ENCODE data around the gene KRTAP12-4. TPM values are rescaled to one million over a fixed set of nuclear protein-coding genes. Genes with fewer than 3 reads are reported as not detected.
"Not testable (repeated sequence)": the region's sequence is repeated elsewhere in the genome, so short reads cannot be mapped to it uniquely, and the experiment has no call there.

KRTAP12-4 gene
- total RNA-seq, 2 experiments from 2014 or later, result not detected

GRCh38 chr21:44627181-44627822 lies 27.2 kb downstream of the KRTAP12-4 start:
- H3K27ac Mint-ChIP-seq, DNase-seq, CTCF ChIA-PET, POLR2A ChIA-PET, H3K4me3 Mint-ChIP-seq: not testable (repeated sequence)
- Mint-ChIP-seq H3K36me3 (ENCODE audit: low read depth) (peaks cover 47% of the 10 kb centered on the region), H3K27me3 (peaks cover 27% of the 10 kb centered on the region), H3K9me3 (peaks cover 51% of the 10 kb centered on the region), H3K4me1 (peaks cover 14% of the 10 kb centered on the region)

- Mint-ChIP-seq H3K9me3 (peaks cover 48% of the 10 kb centered on the region), H3K27me3 (peaks cover 22% of the 10 kb centered on the region), H3K4me1 (peaks cover 14% of the 10 kb centered on the region), H3K36me3 (ENCODE audit: low read depth) (peaks cover 43% of the 10 kb centered on the region), H3K27ac (no peak within 1 kb of the TSS), H3K4me3 (no peak within 1 kb of the TSS)
- DNase-seq, result no peak
- POLR2A ChIA-PET, result no interaction called here
- CTCF ChIA-PET, result no interaction called here
Measured at GRCh38 chr21:44626673-44627143, 27.8 kb downstream of the KRTAP12-4 start, which contains the start of gene KRTAP10-9. TSS of gene KRTAP10-9 (plus strand) at chr21:44627093. CDS start at chr21:44627172, 79 bp downstream.

GRCh38 chr21:44626262-44626661 lies 28.2 kb downstream of the KRTAP12-4 start:
- Mint-ChIP-seq H3K36me3 (ENCODE audit: low read depth) (peaks cover 40% of the 10 kb centered on the region), H3K9me3 (peaks cover 46% of the 10 kb centered on the region), H3K27me3 (peaks cover 20% of the 10 kb centered on the region), H3K4me3 (no peak overlapping the region), H3K27ac (no peak overlapping the region), H3K4me1 (peaks cover 14% of the 10 kb centered on the region)
- POLR2A ChIA-PET, result no interaction called here
- CTCF ChIA-PET, result no interaction called here
- no peak for DNase-seq

- Mint-ChIP-seq H3K27ac (no peak overlapping the region), H3K9me3 (peaks cover 44% of the 10 kb centered on the region), H3K4me1 (peaks cover 14% of the 10 kb centered on the region), H3K4me3 (no peak overlapping the region), H3K27me3 (peaks cover 17% of the 10 kb centered on the region), H3K36me3 (ENCODE audit: low read depth) (peaks cover 37% of the 10 kb centered on the region)
- ChIA-PET POLR2A (no interaction called here), CTCF (no interaction called here)
- no peak for DNase-seq
Measured at GRCh38 chr21:44625756-44626155, 28.7 kb downstream of the KRTAP12-4 start.

GRCh38 chr21:44623575-44623974 lies 30.9 kb downstream of the KRTAP12-4 start:
- Mint-ChIP-seq H3K4me1 (peaks cover 21% of the 10 kb centered on the region), H3K27me3 (peaks cover 17% of the 10 kb centered on the region), H3K36me3 (ENCODE audit: low read depth) (peaks cover 49% of the 10 kb centered on the region), H3K27ac (no peak overlapping the region), H3K4me3 (no peak overlapping the region), H3K9me3 (peaks cover 51% of the 10 kb centered on the region)
- DNase-seq, result no peak
- ChIA-PET CTCF (no interaction called here), POLR2A (no interaction called here)

- peaks cover 53% of the 10 kb centered on the region for H3K36me3 Mint-ChIP-seq (ENCODE audit: low read depth)
- peaks cover 15% of the 10 kb centered on the region for H3K27me3 Mint-ChIP-seq
- H3K4me3 Mint-ChIP-seq, result no peak overlapping the region
- peaks cover 33% of the 10 kb centered on the region for H3K4me1 Mint-ChIP-seq
- CTCF ChIA-PET, result interaction anchor here (1.2 to 1.5 kb wide), 3 partner anchors 38 to 123 kb away, joined by 5 to 6 read pairs (median 5); partner anchors contain the start of gene KRTAP12-3
- H3K9me3 Mint-ChIP-seq, result peaks cover 50% of the 10 kb centered on the region
- DNase-seq, result no peak
- H3K27ac Mint-ChIP-seq, result no peak overlapping the region
- POLR2A ChIA-PET, result interaction anchor here (1.4 to 2.0 kb wide), 6 partner anchors 10 to 72 kb away, joined by 4 to 18 read pairs (median 7); partner anchors contain the start of genes KRTAP12-3 and KRTAP12-4
Measured at GRCh38 chr21:44619886-44620285, 34.6 kb downstream of the KRTAP12-4 start.

- Mint-ChIP-seq H3K36me3 (ENCODE audit: low read depth) (peaks cover 45% of the 10 kb centered on the region), H3K27me3 (peaks cover 6% of the 10 kb centered on the region), H3K4me3 (peak overlapping the region; percentile 42), H3K9me3 (peaks cover 41% of the 10 kb centered on the region), H3K4me1 (peaks cover 33% of the 10 kb centered on the region), H3K27ac (peak overlapping the region; percentile 73)
- ChIA-PET CTCF (interaction anchor here (0.8 to 1.5 kb wide), 6 partner anchors 23 to 182 kb away, joined by 3 to 6 read pairs (median 4); partner anchors contain the start of gene KRTAP12-3), POLR2A (interaction anchor here (0.7 to 2.0 kb wide), 9 partner anchors 9 to 71 kb away, joined by 3 to 18 read pairs (median 4); partner anchors contain the start of genes KRTAP12-3 and KRTAP12-4)
- DNase-seq, result peak; percentile 71
Measured at GRCh38 chr21:44618909-44619308, 35.5 kb downstream of the KRTAP12-4 start.

GRCh38 chr21:44618504-44618903 lies 36.0 kb downstream of the KRTAP12-4 start:
- POLR2A ChIA-PET, result interaction anchor here (0.7 to 2.0 kb wide), 9 partner anchors 9 to 71 kb away, joined by 3 to 18 read pairs (median 4); partner anchors contain the start of genes KRTAP12-3 and KRTAP12-4
- H3K4me3 Mint-ChIP-seq, result peak overlapping the region; percentile 42
- H3K36me3 Mint-ChIP-seq (ENCODE audit: low read depth), result peaks cover 41% of the 10 kb centered on the region
- CTCF ChIA-PET, result interaction anchor here (0.8 to 1.5 kb wide), 6 partner anchors 23 to 182 kb away, joined by 3 to 6 read pairs (median 4); partner anchors contain the start of gene KRTAP12-3
- peaks cover 37% of the 10 kb centered on the region for H3K9me3 Mint-ChIP-seq
- H3K27ac Mint-ChIP-seq, result peak overlapping the region; percentile 73
- H3K4me1 Mint-ChIP-seq, result peaks cover 33% of the 10 kb centered on the region
- DNase-seq, result no peak
- peaks cover 4% of the 10 kb centered on the region for H3K27me3 Mint-ChIP-seq

- Mint-ChIP-seq H3K9me3 (peaks cover 31% of the 10 kb centered on the region), H3K36me3 (ENCODE audit: low read depth) (peaks cover 30% of the 10 kb centered on the region), H3K27me3 (no peaks in the 10 kb centered on the region), H3K4me1 (peaks cover 33% of the 10 kb centered on the region), H3K4me3 (no peak overlapping the region), H3K27ac (no peak overlapping the region)
- DNase-seq, result no peak
- ChIA-PET POLR2A (interaction anchor here (1.4 kb wide), 1 partner anchor 41 kb away, joined by 3 read pairs; the partner anchor contains the start of gene KRTAP12-3), CTCF (no interaction called here)
Measured at GRCh38 chr21:44617071-44617501, 37.4 kb downstream of the KRTAP12-4 start.

GRCh38 chr21:44616591-44616926 lies 37.9 kb downstream of the KRTAP12-4 start:
- POLR2A ChIA-PET, result interaction anchor here (1.4 kb wide), 1 partner anchor 41 kb away, joined by 3 read pairs; the partner anchor contains the start of gene KRTAP12-3

GRCh38 chr21:44615911-44616590 lies 38.4 kb downstream of the KRTAP12-4 start:
- Mint-ChIP-seq H3K27me3 (no peaks in the 10 kb centered on the region), H3K4me3 (no peak overlapping the region), H3K27ac (no peak overlapping the region), H3K36me3 (ENCODE audit: low read depth) (peaks cover 30% of the 10 kb centered on the region), H3K9me3 (peaks cover 35% of the 10 kb centered on the region), H3K4me1 (peaks cover 33% of the 10 kb centered on the region)
- no peak for DNase-seq
- ChIA-PET CTCF (no interaction called here), POLR2A (interaction anchor here (1.4 kb wide), 1 partner anchor 42 kb away, joined by 3 read pairs; the partner anchor contains the start of gene KRTAP12-3)

More at GRCh38 chr21:44616591-44616926, 37.9 kb downstream of the KRTAP12-4 start:
- H3K27me3 Mint-ChIP-seq, result no peaks in the 10 kb centered on the region
- H3K9me3 Mint-ChIP-seq, result peaks cover 30% of the 10 kb centered on the region
- H3K4me1 Mint-ChIP-seq, result peaks cover 33% of the 10 kb centered on the region
- H3K27ac Mint-ChIP-seq, result no peak overlapping the region
- H3K4me3 Mint-ChIP-seq, result no peak overlapping the region
- peaks cover 30% of the 10 kb centered on the region for H3K36me3 Mint-ChIP-seq (ENCODE audit: low read depth)
- no peak for DNase-seq
- CTCF ChIA-PET, result no interaction called here

GRCh38 chr21:44615466-44615865 lies 39.0 kb downstream of the KRTAP12-4 start:
- Mint-ChIP-seq H3K4me3 (no peak overlapping the region), H3K27me3 (no peaks in the 10 kb centered on the region), H3K27ac (no peak overlapping the region), H3K36me3 (ENCODE audit: low read depth) (peaks cover 30% of the 10 kb centered on the region), H3K9me3 (peaks cover 34% of the 10 kb centered on the region), H3K4me1 (peaks cover 30% of the 10 kb centered on the region)
- ChIA-PET POLR2A (no interaction called here), CTCF (interaction anchor here (0.5 to 0.6 kb wide), 2 partner anchors 103 to 344 kb away, joined by 3 to 10 read pairs; no protein-coding TSS in a partner anchor)
- no peak for DNase-seq

GRCh38 chr21:44614961-44615391 lies 39.5 kb downstream of the KRTAP12-4 start:
- DNase-seq, result no peak
- Mint-ChIP-seq H3K9me3 (peaks cover 35% of the 10 kb centered on the region), H3K4me1 (peaks cover 28% of the 10 kb centered on the region), H3K27me3 (no peaks in the 10 kb centered on the region), H3K4me3 (no peak overlapping the region), H3K27ac (no peak overlapping the region), H3K36me3 (ENCODE audit: low read depth) (peaks cover 26% of the 10 kb centered on the region)
- POLR2A ChIA-PET, result no interaction called here
- CTCF ChIA-PET, result interaction anchor here (0.5 to 0.6 kb wide), 2 partner anchors 102 to 344 kb away, joined by 3 to 10 read pairs; no protein-coding TSS in a partner anchor

Measured in activated CD4-positive, alpha-beta memory T cell treated with anti-CD3 and anti-CD28 coated beads, Interleukin-2, amount 10 ng/mL, durations not matched to agents 7 days and 5 days (primary cell).